Measurements from ENCODE around the gene ATG7. TPM values are rescaled to one million over a fixed set of nuclear protein-coding genes. Genes with fewer than 3 reads are reported as not detected.
A peak's percentile ranks its signal among the peaks of the same experiment; 100 is the strongest.

Gene ATG7
- total and polyA plus RNA-seq, 10 of the 15 experiments (the other 5 are each of a cell fraction or from before 2014, with no cell fraction given): 13.5 to 49.5 (median 26.4) TPM

DNA sequence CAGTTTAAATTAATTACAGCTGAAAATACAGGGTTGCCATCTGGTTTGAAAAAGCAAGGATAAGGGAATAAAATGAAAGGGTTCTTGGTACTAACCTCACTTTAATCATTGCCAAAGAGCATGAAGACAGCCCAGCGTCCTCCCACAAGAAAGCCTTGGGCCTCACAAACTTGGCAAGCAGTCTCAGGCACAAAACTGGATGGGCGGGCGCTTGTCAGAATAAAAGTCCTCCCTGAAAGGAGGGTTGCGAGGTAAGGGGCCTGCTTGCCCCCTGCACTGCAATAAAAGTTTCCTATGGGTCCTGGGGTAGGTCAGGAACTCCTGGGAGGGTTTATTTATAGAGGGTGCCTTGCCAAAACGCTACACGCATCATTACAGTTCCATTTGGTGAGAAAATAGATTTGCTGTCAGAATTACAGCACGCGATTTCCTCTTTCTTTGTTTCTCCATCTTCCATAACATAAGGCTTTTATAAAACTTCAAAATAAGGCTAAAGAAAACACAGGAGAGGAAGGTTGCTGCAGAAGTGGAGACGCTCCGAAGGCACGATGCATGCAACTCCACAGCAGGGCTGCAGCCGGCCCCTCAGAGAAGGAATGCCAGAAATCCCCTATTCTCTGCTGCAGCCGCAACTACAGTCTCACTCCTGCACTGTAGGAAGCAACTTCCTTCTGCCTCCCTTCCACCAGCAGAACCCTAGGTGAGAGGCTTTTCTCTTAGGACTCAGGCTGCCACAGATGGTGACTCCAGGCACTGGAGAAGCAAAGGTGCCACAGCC is 310.2 kb downstream of the ATG7 start (continued):
- TF ChIP-seq, protein P1, sequence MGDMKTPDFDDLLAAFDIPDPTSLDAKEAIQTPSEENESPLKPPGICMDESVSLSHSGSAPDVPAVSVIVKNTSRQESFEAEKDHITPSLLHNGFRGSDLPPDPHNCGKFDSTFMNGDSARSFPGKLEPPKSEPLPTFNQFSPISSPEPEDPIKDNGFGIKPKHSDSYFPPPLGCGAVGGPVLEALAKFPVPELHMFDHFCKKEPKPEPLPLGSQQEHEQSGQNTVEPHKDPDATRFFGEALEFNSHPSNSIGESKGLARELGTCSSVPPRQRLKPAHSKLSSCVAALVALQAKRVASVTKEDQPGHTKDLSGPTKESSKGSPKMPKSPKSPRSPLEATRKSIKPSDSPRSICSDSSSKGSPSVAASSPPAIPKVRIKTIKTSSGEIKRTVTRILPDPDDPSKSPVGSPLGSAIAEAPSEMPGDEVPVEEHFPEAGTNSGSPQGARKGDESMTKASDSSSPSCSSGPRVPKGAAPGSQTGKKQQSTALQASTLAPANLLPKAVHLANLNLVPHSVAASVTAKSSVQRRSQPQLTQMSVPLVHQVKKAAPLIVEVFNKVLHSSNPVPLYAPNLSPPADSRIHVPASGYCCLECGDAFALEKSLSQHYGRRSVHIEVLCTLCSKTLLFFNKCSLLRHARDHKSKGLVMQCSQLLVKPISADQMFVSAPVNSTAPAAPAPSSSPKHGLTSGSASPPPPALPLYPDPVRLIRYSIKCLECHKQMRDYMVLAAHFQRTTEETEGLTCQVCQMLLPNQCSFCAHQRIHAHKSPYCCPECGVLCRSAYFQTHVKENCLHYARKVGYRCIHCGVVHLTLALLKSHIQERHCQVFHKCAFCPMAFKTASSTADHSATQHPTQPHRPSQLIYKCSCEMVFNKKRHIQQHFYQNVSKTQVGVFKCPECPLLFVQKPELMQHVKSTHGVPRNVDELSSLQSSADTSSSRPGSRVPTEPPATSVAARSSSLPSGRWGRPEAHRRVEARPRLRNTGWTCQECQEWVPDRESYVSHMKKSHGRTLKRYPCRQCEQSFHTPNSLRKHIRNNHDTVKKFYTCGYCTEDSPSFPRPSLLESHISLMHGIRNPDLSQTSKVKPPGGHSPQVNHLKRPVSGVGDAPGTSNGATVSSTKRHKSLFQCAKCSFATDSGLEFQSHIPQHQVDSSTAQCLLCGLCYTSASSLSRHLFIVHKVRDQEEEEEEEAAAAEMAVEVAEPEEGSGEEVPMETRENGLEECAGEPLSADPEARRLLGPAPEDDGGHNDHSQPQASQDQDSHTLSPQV (IDR thresholded peaks at IDR 0.05): no peak
- TF ChIP-seq SIN3A (IDR thresholded peaks at IDR 0.05; ENCODE audit: low read depth, low read length) (no peak), ASH2L (IDR thresholded peaks at IDR 0.05; ENCODE audit: borderline replicate concordance, low read depth) (no peak), IKZF1 (conservative IDR thresholded peaks at IDR 0.05) (peak; percentile 19; the same call in 1 of the 2 replicates)

DNA sequence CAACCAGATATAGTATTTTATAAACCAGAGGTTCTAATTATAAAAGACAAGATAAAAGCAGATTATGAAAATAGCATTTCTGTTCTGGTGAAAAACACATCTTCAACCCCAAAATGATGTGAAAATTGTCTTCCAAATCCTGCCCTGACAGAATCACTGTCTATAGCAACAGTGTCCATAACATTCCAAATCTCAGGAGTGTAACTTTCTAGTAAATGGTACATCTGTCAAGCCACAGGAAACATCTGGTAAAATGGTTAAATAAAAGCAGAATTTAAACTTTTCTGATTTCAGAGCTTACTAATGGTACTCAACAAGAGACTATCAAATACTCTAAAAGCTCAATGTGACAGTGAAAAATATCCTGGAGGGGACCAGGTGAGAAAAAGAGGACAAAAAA is 311.0 kb downstream of the ATG7 start:
- ATAC-seq (no peak), FAIRE-seq (no peak), DNase-seq (ENCODE audit: low read depth, low spot score) (no peak)
- intact Hi-C loops (cut with micrococcal nuclease; ENCODE audit: unreplicated experiment): loop anchor here (5.0 kb wide), 1 partner anchor 59 kb away; the partner anchor contains the start of gene VGLL4
- no peak overlapping the region for H2AFZ ChIP-seq (ENCODE audit: control insufficient read depth, low read depth, low read length)
- peaks cover 6% of the 10 kb centered on the region; the same call in 1 of the 2 replicates for H4K20me1 ChIP-seq (ENCODE audit: control insufficient read depth, insufficient read depth)
- RAD21 ChIA-PET (ENCODE audit: unreplicated experiment): interaction anchor here (2.7 kb wide), 1 partner anchor 61 kb away, joined by 12 read pairs; the partner anchor contains the start of gene VGLL4
- H3K27me3 ChIP-seq (replicated peaks in 1 of 2; ENCODE audit: control insufficient read depth in 2 of 2, insufficient read depth in 2 of 2, low read length in 1 of 2): no peaks in the 10 kb centered on the region
- H3K4me2 ChIP-seq (ENCODE audit: control insufficient read depth, insufficient read depth): peak overlapping the region; percentile 98
- H3K9me3 ChIP-seq (replicated peaks; ENCODE audit: control insufficient read depth, insufficient read depth, low read length): no peaks in the 10 kb centered on the region
- in situ Hi-C loops (cut with MboI): no loop called here
- H3K27ac ChIP-seq (ENCODE audit: control insufficient read depth, insufficient read depth): peak overlapping the region; percentile 61; the same call in 1 of the 2 replicates
- TF ChIP-seq JUNB (IDR thresholded peaks at IDR 0.05) (no peak), BHLHE40 (IDR thresholded peaks at IDR 0.05; ENCODE audit: borderline replicate concordance in 1 of 2, low read depth in 2 of 2, low read length in 1 of 2) (no peak), WRNIP1 (IDR thresholded peaks at IDR 0.05; ENCODE audit: borderline replicate concordance, low read depth, low read length) (no peak), MXI1 (IDR thresholded peaks at IDR 0.05; ENCODE audit: low read depth, low read length) (no peak)
- TF ChIP-seq, protein P2, sequence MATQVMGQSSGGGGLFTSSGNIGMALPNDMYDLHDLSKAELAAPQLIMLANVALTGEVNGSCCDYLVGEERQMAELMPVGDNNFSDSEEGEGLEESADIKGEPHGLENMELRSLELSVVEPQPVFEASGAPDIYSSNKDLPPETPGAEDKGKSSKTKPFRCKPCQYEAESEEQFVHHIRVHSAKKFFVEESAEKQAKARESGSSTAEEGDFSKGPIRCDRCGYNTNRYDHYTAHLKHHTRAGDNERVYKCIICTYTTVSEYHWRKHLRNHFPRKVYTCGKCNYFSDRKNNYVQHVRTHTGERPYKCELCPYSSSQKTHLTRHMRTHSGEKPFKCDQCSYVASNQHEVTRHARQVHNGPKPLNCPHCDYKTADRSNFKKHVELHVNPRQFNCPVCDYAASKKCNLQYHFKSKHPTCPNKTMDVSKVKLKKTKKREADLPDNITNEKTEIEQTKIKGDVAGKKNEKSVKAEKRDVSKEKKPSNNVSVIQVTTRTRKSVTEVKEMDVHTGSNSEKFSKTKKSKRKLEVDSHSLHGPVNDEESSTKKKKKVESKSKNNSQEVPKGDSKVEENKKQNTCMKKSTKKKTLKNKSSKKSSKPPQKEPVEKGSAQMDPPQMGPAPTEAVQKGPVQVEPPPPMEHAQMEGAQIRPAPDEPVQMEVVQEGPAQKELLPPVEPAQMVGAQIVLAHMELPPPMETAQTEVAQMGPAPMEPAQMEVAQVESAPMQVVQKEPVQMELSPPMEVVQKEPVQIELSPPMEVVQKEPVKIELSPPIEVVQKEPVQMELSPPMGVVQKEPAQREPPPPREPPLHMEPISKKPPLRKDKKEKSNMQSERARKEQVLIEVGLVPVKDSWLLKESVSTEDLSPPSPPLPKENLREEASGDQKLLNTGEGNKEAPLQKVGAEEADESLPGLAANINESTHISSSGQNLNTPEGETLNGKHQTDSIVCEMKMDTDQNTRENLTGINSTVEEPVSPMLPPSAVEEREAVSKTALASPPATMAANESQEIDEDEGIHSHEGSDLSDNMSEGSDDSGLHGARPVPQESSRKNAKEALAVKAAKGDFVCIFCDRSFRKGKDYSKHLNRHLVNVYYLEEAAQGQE (IDR thresholded peaks at IDR 0.05; ENCODE audit: low read depth, low read length): no peak
- TF ChIP-seq, protein P3, sequence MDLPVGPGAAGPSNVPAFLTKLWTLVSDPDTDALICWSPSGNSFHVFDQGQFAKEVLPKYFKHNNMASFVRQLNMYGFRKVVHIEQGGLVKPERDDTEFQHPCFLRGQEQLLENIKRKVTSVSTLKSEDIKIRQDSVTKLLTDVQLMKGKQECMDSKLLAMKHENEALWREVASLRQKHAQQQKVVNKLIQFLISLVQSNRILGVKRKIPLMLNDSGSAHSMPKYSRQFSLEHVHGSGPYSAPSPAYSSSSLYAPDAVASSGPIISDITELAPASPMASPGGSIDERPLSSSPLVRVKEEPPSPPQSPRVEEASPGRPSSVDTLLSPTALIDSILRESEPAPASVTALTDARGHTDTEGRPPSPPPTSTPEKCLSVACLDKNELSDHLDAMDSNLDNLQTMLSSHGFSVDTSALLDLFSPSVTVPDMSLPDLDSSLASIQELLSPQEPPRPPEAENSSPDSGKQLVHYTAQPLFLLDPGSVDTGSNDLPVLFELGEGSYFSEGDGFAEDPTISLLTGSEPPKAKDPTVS (IDR thresholded peaks at IDR 0.05; ENCODE audit: low read depth, low read length): no peak
- POLR2A ChIA-PET: no interaction called here
- CTCF ChIA-PET: interaction anchor here (0.9 kb wide), 1 partner anchor 10 kb away, joined by 4 read pairs; no protein-coding TSS in a partner anchor
- SMC1A ChIA-PET (ENCODE audit: uncharacterized antibody, unreplicated experiment): interaction anchor here (1.0 to 1.1 kb wide), 2 partner anchors 55 to 58 kb away, joined by 3 read pairs; no protein-coding TSS in a partner anchor
- H3K4me3 ChIP-seq: peak overlapping the region; percentile 42; the same call in 1 of the 2 replicates
- H3K79me2 ChIP-seq (ENCODE audit: control insufficient read depth, insufficient read depth, low read length): peaks cover 58% of the 10 kb centered on the region
- H3K36me3 ChIP-seq (ENCODE audit: control insufficient read depth in 2 of 2, insufficient read depth in 2 of 2, low read length in 1 of 2): peaks cover 3 to 10% of the 10 kb centered on the region in 2 experiments
- H3K9ac ChIP-seq (ENCODE audit: control insufficient read depth, insufficient read depth, low read length): no peak overlapping the region
- no TSS peak for BruUV-seq (replicated peaks)
- H3K4me1 ChIP-seq (ENCODE audit: control insufficient read depth, insufficient read depth, low read length): peaks cover 20% of the 10 kb centered on the region
